ENCODE measurements around the gene ETV2. TPM values are rescaled to one million over a fixed set of nuclear protein-coding genes. Genes with fewer than 3 reads are reported as not detected.

The ETV2 gene
- total RNA-seq, 1 experiment from 2014 or later = 0.73 TPM

DNA sequence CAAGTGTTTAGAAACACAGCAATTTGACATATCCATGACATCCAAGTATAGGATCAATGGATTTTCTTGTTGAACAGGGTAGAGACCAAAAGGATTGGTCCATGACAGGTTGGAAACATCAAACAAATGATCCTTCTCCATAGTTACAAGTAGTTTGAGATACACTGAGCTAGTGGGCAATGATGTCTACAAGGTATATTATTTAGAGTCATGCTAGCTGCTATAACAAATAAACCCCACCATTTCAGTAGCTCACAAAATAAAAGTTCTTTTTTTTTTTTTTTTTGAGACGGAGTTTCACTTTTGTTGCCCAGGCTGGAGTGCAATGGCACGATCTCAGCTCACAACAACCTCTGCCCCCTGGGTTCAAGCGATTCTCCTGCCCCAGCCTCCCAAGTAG is 33.9 kb upstream of the ETV2 start:
- H3K4me1 ChIP-seq (ENCODE audit: insufficient read depth, low read length, poor library complexity, severe bottlenecking) = no peaks in the 10 kb centered on the region
- H3K9me3 ChIP-seq (ENCODE audit: low read depth, low read length, poor library complexity, severe bottlenecking) = peaks cover 8% of the 10 kb centered on the region
- intact Hi-C loops (cut with micrococcal nuclease; ENCODE audit: unreplicated experiment) = no loop called here
- no peaks in the 10 kb centered on the region for H3K36me3 ChIP-seq (ENCODE audit: insufficient read depth, low read length, poor library complexity, severe bottlenecking)
- BruUV-seq (replicated peaks) = no TSS peak
- no peak for DNase-seq (ENCODE audit: low spot score)
- TF ChIP-seq, protein P1, sequence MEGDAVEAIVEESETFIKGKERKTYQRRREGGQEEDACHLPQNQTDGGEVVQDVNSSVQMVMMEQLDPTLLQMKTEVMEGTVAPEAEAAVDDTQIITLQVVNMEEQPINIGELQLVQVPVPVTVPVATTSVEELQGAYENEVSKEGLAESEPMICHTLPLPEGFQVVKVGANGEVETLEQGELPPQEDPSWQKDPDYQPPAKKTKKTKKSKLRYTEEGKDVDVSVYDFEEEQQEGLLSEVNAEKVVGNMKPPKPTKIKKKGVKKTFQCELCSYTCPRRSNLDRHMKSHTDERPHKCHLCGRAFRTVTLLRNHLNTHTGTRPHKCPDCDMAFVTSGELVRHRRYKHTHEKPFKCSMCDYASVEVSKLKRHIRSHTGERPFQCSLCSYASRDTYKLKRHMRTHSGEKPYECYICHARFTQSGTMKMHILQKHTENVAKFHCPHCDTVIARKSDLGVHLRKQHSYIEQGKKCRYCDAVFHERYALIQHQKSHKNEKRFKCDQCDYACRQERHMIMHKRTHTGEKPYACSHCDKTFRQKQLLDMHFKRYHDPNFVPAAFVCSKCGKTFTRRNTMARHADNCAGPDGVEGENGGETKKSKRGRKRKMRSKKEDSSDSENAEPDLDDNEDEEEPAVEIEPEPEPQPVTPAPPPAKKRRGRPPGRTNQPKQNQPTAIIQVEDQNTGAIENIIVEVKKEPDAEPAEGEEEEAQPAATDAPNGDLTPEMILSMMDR (conservative IDR thresholded peaks at IDR 0.05; ENCODE audit: low read depth, low read length) = no peak
- TF ChIP-seq EZH2 (IDR thresholded peaks at IDR 0.05; ENCODE audit: borderline replicate concordance, low read depth, low read length, poor library complexity, severe bottlenecking) = no peak
- no peak overlapping the region for H3K27ac ChIP-seq (ENCODE audit: low read depth, low read length, poor library complexity, severe bottlenecking)
- H3K4me3 ChIP-seq (ENCODE audit: low read depth, low read length, poor library complexity, severe bottlenecking) = no peak overlapping the region
- CTCF ChIA-PET = no interaction called here
- H3K27me3 ChIP-seq (replicated peaks; ENCODE audit: insufficient read depth, low read depth, low read length, poor library complexity) = no peaks in the 10 kb centered on the region
- POLR2A ChIA-PET (ENCODE audit: low non-redundant PET) = no interaction called here

DNA sequence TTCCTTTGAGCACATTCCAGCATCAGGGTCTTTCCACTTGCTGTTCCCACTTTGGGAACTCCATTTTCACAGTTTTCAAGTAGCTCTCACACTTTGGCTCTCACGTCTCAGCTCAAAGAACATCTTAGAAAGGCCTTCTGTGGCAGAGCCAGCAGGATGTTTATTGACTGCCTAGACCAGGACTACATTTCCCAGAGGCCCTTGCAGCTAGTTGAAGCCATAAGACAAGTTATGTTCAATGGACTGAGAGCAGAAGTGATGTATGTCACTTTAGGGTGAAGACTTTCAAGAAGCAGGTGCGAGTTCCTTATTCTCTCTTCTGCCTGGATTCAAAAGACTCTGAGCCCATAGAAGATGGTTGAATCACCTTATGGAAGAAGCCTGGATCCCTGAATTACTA is 33.3 kb upstream of the ETV2 start:
- POLR2A ChIA-PET (ENCODE audit: low non-redundant PET) = no interaction called here
- no TSS peak for BruUV-seq (replicated peaks)
- CTCF ChIA-PET = no interaction called here
- DNase-seq (ENCODE audit: low spot score) = no peak
- intact Hi-C loops (cut with micrococcal nuclease; ENCODE audit: unreplicated experiment) = no loop called here
- Histone ChIP-seq H3K9me3 (ENCODE audit: low read depth, low read length, poor library complexity, severe bottlenecking) (peaks cover 8% of the 10 kb centered on the region), H3K4me3 (ENCODE audit: low read depth, low read length, poor library complexity, severe bottlenecking) (no peak overlapping the region), H3K4me1 (ENCODE audit: insufficient read depth, low read length, poor library complexity, severe bottlenecking) (peaks cover 2% of the 10 kb centered on the region), H3K27ac (ENCODE audit: low read depth, low read length, poor library complexity, severe bottlenecking) (no peak overlapping the region), H3K36me3 (ENCODE audit: insufficient read depth, low read length, poor library complexity, severe bottlenecking) (no peaks in the 10 kb centered on the region), H3K27me3 (replicated peaks; ENCODE audit: insufficient read depth, low read depth, low read length, poor library complexity) (no peaks in the 10 kb centered on the region)
- TF ChIP-seq, protein P1 (conservative IDR thresholded peaks at IDR 0.05; ENCODE audit: low read depth, low read length) = no peak
- no peak for TF ChIP-seq EZH2 (IDR thresholded peaks at IDR 0.05; ENCODE audit: borderline replicate concordance, low read depth, low read length, poor library complexity, severe bottlenecking)

DNA sequence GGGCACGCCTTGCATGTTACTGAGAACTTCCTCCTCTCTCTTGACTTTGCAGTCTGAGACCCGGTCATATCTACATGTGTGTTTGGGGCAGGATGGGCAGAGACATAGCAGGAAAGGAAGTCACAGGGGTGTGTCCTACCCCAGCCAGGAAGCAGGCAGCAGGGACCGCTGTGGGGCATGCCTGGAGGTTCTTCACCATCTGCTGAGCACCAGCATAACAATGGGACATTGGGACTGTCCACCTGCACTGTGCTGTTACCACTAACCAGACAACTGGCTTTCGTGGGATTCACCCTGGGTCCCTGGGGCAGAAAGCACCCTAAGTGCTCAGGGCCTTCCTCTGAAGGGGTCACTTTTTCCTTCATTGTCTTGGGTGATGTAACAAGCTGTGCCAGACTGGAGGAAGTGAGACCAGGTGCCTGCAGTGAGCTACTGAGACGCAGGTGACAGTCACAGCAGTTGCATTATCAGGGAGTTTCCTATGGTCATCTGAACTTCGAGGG is 31.6 kb upstream of the ETV2 start:
- POLR2A ChIA-PET (ENCODE audit: low non-redundant PET) = no interaction called here
- no peak overlapping the region for H3K4me3 ChIP-seq (ENCODE audit: low read depth, low read length, poor library complexity, severe bottlenecking)
- BruUV-seq (replicated peaks) = no TSS peak
- H3K36me3 ChIP-seq (ENCODE audit: insufficient read depth, low read length, poor library complexity, severe bottlenecking) = no peaks in the 10 kb centered on the region
- DNase-seq (ENCODE audit: low spot score) = no peak
- TF ChIP-seq, protein P1 (conservative IDR thresholded peaks at IDR 0.05; ENCODE audit: low read depth, low read length) = no peak
- no peak for TF ChIP-seq EZH2 (IDR thresholded peaks at IDR 0.05; ENCODE audit: borderline replicate concordance, low read depth, low read length, poor library complexity, severe bottlenecking)
- intact Hi-C loops (cut with micrococcal nuclease; ENCODE audit: unreplicated experiment) = no loop called here
- CTCF ChIA-PET = no interaction called here
- H3K27ac ChIP-seq (ENCODE audit: low read depth, low read length, poor library complexity, severe bottlenecking) = no peak overlapping the region
- H3K9me3 ChIP-seq (ENCODE audit: low read depth, low read length, poor library complexity, severe bottlenecking) = peaks cover 8% of the 10 kb centered on the region
- H3K4me1 ChIP-seq (ENCODE audit: insufficient read depth, low read length, poor library complexity, severe bottlenecking) = peaks cover 6% of the 10 kb centered on the region
- no peaks in the 10 kb centered on the region for H3K27me3 ChIP-seq (replicated peaks; ENCODE audit: insufficient read depth, low read depth, low read length, poor library complexity)
